GM10266 (cell line): ENCODE data around the gene FGF19.

ENCODE experiments used
- DNase-seq: peaks from one replicate; pipeline ENCODE4 v3.0.0; 2012; ENCODE audit errors: extremely low spot score
- CTCF ChIP-seq: IDR thresholded peaks from 2 replicates; pipeline ENCODE4 v1.5.1; 2012; ENCODE audit warnings: mild to moderate bottlenecking, low read depth; ENCODE audit not compliant: control insufficient read depth, insufficient read depth; ENCODE audit errors: missing control alignments

The FGF19 gene

GRCh38 chr11:69669486-69669885 is 34.3 kb downstream of the FGF19 start:
- no peak for TF ChIP-seq CTCF
- no peak for DNase-seq

- TF ChIP-seq CTCF, result no peak
- DNase-seq, result no peak
These were observed 35.9 kb downstream of the FGF19 start for GRCh38 chr11:69667619-69668604.

- no peak for DNase-seq
- no peak for TF ChIP-seq CTCF
These were observed 36.9 kb downstream of the FGF19 start for GRCh38 chr11:69666752-69667536.

- DNase-seq, result no peak
- no peak for TF ChIP-seq CTCF
These were observed 37.6 kb downstream of the FGF19 start for GRCh38 chr11:69666261-69666660.

GRCh38 chr11:69665669-69666068 is 38.2 kb downstream of the FGF19 start:
- DNase-seq, result no peak
- TF ChIP-seq CTCF, result no peak

- TF ChIP-seq CTCF, result no peak
- DNase-seq, result no peak
These were observed 38.9 kb downstream of the FGF19 start for GRCh38 chr11:69664901-69665300.
